Smooth muscle cell (in vitro differentiated cells): ENCODE measurements around the gene LIPE. TPM values are rescaled to one million over a fixed set of nuclear protein-coding genes. Genes with fewer than 3 reads are reported as not detected.
A peak's percentile ranks its signal among the peaks of the same experiment; 100 is the strongest.

ENCODE experiments used
- DNase-seq: peaks from one replicate; lab custom pipeline; 2025; ENCODE audit not compliant: unreplicated experiment; lab: John Stamatoyannopoulos, UW
- H2AFZ ChIP-seq: fragments of 200-600 bp; sonication (generic); 2 replicates; pipeline ENCODE4 v1.6.0; 2016; ENCODE audit warnings: antibody characterized with exemption, low read depth, mild to moderate bottlenecking
- H3F3A ChIP-seq: fragments of 200-600 bp; sonication (generic); 2 replicates; pipeline ENCODE4 v1.6.0; 2017; ENCODE audit warnings: antibody characterized with exemption, low read depth
- H3K27ac ChIP-seq: fragments of 200-600 bp; sonication (generic); 2 replicates; pipeline ENCODE4 v1.5.1; 2016; ENCODE audit warnings: low read depth, mild to moderate bottlenecking
- H3K27me3 ChIP-seq: fragments of 200-600 bp; sonication (generic); 2 replicates; pipeline ENCODE4 v1.6.1; 2016; ENCODE audit warnings: low read depth, mild to moderate bottlenecking
- H3K36me3 ChIP-seq: fragments of 200-600 bp; sonication (generic); 2 replicates; pipeline ENCODE4 v1.5.1; 2016; ENCODE audit warnings: low read depth
- H3K4me1 ChIP-seq: fragments of 200-600 bp; sonication (generic); 2 replicates; pipeline ENCODE4 v1.5.1; 2016; ENCODE audit warnings: low read depth
- H3K4me2 ChIP-seq: fragments of 200-600 bp; sonication (generic); 2 replicates; pipeline ENCODE4 v1.6.0; 2016; ENCODE audit warnings: mild to moderate bottlenecking
- H3K4me3 ChIP-seq: fragments of 200-600 bp; sonication (generic); 2 replicates; pipeline ENCODE4 v1.5.1; 2016; ENCODE audit warnings: mild to moderate bottlenecking
- H3K79me2 ChIP-seq: fragments of 200-600 bp; sonication (generic); 2 replicates; pipeline ENCODE4 v1.6.0; 2016; ENCODE audit warnings: low read depth, mild to moderate bottlenecking
- H3K9ac ChIP-seq: fragments of 200-600 bp; sonication (generic); 2 replicates; pipeline ENCODE4 v1.6.0; 2016; ENCODE audit warnings: low read depth
- H3K9me3 ChIP-seq: fragments of 200-600 bp; sonication (generic); replicated peaks from 2 replicates; pipeline ENCODE4 v1.5.1; 2016; ENCODE audit warnings: low read depth
- H4K20me1 ChIP-seq: fragments of 200-600 bp; sonication (generic); 2 replicates; pipeline ENCODE4 v1.6.0; 2016; ENCODE audit warnings: low read depth
- CTCF ChIP-seq: fragments of 200-600 bp; sonication (generic); IDR thresholded peaks from 2 replicates; pipeline ENCODE4 v1.5.1; 2017; ENCODE audit warnings: borderline replicate concordance, mild to moderate bottlenecking, antibody characterized with exemption; ENCODE audit not compliant: insufficient read depth, poor library complexity, severe bottlenecking
- WGBS: methylation state at CpG from one replicate; pipeline ENCODE4 v1.1.7; 2016; ENCODE audit warnings: low lambda C conversion rate; 5-methylcytosine and 5-hydroxymethylcytosine counted together
- polyA plus RNA-seq: library from polyadenylated mRNA; unstranded; fragments of >200 nt; fragmentation: Nextera tagmentation; extraction: Ambion mirVana; gene quantifications from 2 replicates; pipeline ENCODE4 v1.2.1, GENCODE V29; 2016
- total RNA-seq: library from RNA; depleted of rRNA; stranded (reverse); fragments of >200 nt; gene quantifications from 2 replicates; pipeline ENCODE4 v1.2.3, GENCODE V29; 2014

Gene LIPE
- total and polyA plus RNA-seq, 2 experiments from 2014 or later = 8.4 to 9.2 TPM

- TF ChIP-seq CTCF = no peak
- no peaks in the 10 kb centered on the region for H3K4me1 ChIP-seq
- WGBS = 95% methylated on average over 10 of the region's 10 CpGs
- no peak for DNase-seq
- H3K27ac ChIP-seq = no peak overlapping the region
- H3K36me3 ChIP-seq = no peaks in the 10 kb centered on the region
- H4K20me1 ChIP-seq = no peaks in the 10 kb centered on the region
- H3F3A ChIP-seq = no peaks in the 10 kb centered on the region
- no peak overlapping the region for H2AFZ ChIP-seq
- H3K4me2 ChIP-seq = no peak overlapping the region
- H3K4me3 ChIP-seq = no peak overlapping the region
- no peaks in the 10 kb centered on the region for H3K27me3 ChIP-seq
- no peaks in the 10 kb centered on the region for H3K9me3 ChIP-seq
- no peaks in the 10 kb centered on the region for H3K79me2 ChIP-seq
- H3K9ac ChIP-seq = no peak overlapping the region
These were observed 23.6 kb downstream of the LIPE start for GRCh38 chr19:42403586-42403985.

GRCh38 chr19:42402376-42403116 lies 24.6 kb downstream of the LIPE start:
- peaks cover 4% of the 10 kb centered on the region for H3K4me1 ChIP-seq
- H3K27ac ChIP-seq = no peak overlapping the region
- H3K36me3 ChIP-seq = no peaks in the 10 kb centered on the region
- no peak overlapping the region for H3K9ac ChIP-seq
- no peaks in the 10 kb centered on the region for H3K9me3 ChIP-seq
- H3K4me2 ChIP-seq = peak overlapping the region; percentile 94
- WGBS = 46% methylated on average over 34 of the region's 34 CpGs
- peak overlapping the region; percentile 66 for H3K4me3 ChIP-seq
- TF ChIP-seq CTCF = no peak
- no peaks in the 10 kb centered on the region for H3F3A ChIP-seq
- no peaks in the 10 kb centered on the region for H4K20me1 ChIP-seq
- H3K79me2 ChIP-seq = no peaks in the 10 kb centered on the region
- H3K27me3 ChIP-seq = no peaks in the 10 kb centered on the region
- H2AFZ ChIP-seq = no peak overlapping the region
- no peak for DNase-seq

- peak; percentile 87 for TF ChIP-seq CTCF
- H3K4me2 ChIP-seq = peak overlapping the region; percentile 94
- H2AFZ ChIP-seq = peak overlapping the region; percentile 52
- peaks cover 6% of the 10 kb centered on the region for H3K4me1 ChIP-seq
- H3K36me3 ChIP-seq = no peaks in the 10 kb centered on the region
- peak overlapping the region; percentile 66 for H3K4me3 ChIP-seq
- peak; percentile 57 for DNase-seq
- peak overlapping the region; percentile 28 for H3K9ac ChIP-seq
- H4K20me1 ChIP-seq = no peaks in the 10 kb centered on the region
- H3F3A ChIP-seq = no peaks in the 10 kb centered on the region
- no peaks in the 10 kb centered on the region for H3K79me2 ChIP-seq
- WGBS = under 1% methylated on average over 68 of the region's 80 CpGs
- no peaks in the 10 kb centered on the region for H3K27me3 ChIP-seq
- H3K27ac ChIP-seq = no peak overlapping the region
- no peaks in the 10 kb centered on the region for H3K9me3 ChIP-seq
These were observed 25.6 kb downstream of the LIPE start for GRCh38 chr19:42401365-42402303.
